ENCODE measurements around the gene MAP7.

DNA sequence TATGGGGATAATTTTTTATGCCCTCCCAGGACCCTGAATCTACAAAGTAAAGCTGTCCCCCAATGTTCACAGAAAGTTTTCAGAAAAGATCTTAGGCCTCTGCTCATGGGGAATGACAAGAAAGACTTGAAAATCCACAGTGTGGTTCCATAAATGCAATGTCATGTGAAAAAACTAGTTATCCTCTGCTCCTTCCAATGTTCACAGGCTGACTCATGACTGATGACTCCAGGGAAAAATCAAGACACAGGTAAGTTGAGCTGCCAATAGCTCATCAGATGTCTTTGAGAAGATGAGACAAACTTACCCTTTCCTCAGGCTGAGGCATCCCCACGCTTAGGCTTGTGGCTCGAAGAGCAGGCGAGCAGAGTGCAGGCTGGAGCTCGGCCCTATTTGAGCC is 245.8 kb downstream of the MAP7 start:
- TF ChIP-seq, protein P1, sequence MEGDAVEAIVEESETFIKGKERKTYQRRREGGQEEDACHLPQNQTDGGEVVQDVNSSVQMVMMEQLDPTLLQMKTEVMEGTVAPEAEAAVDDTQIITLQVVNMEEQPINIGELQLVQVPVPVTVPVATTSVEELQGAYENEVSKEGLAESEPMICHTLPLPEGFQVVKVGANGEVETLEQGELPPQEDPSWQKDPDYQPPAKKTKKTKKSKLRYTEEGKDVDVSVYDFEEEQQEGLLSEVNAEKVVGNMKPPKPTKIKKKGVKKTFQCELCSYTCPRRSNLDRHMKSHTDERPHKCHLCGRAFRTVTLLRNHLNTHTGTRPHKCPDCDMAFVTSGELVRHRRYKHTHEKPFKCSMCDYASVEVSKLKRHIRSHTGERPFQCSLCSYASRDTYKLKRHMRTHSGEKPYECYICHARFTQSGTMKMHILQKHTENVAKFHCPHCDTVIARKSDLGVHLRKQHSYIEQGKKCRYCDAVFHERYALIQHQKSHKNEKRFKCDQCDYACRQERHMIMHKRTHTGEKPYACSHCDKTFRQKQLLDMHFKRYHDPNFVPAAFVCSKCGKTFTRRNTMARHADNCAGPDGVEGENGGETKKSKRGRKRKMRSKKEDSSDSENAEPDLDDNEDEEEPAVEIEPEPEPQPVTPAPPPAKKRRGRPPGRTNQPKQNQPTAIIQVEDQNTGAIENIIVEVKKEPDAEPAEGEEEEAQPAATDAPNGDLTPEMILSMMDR (IDR thresholded peaks at IDR 0.05; ENCODE audit: low read depth, low read length) = no peak
- no peak for TF ChIP-seq EZH2phosphoT487 (IDR thresholded peaks at IDR 0.05; ENCODE audit: low read depth)

Measured in OCI-LY3 (cell line).